ENCODE results near the gene DNAJC7. TPM values are rescaled to one million over a fixed set of nuclear protein-coding genes. Genes with fewer than 3 reads are reported as not detected.
A peak's percentile ranks its signal among the peaks of the same experiment; 100 is the strongest.

The DNAJC7 gene
- total and polyA plus RNA-seq, 2 experiments from 2014 or later: 50.1 to 73.6 TPM

- H3K4me2 ChIP-seq: no peak overlapping the region
- H3K36me3 ChIP-seq (replicated peaks; ENCODE audit: insufficient read depth, low read depth): no peaks in the 10 kb centered on the region
- H3K27ac ChIP-seq: no peak overlapping the region
- no peaks in the 10 kb centered on the region for H3K9me2 ChIP-seq (replicated peaks; ENCODE audit: insufficient read depth)
- no peak overlapping the region for H2AFZ ChIP-seq
- no peak for TF ChIP-seq EZH2 (IDR thresholded peaks at IDR 0.05; ENCODE audit: borderline replicate concordance)
- H4K20me1 ChIP-seq (ENCODE audit: insufficient read depth, poor library complexity, severe bottlenecking): peaks cover 8% of the 10 kb centered on the region
- H3K4me1 ChIP-seq (ENCODE audit: insufficient read depth): peaks cover 12% of the 10 kb centered on the region
- H3K9me3 ChIP-seq (ENCODE audit: low read depth): no peaks in the 10 kb centered on the region
- no peak for DNase-seq (ENCODE audit: low spot score)
- no peaks in the 10 kb centered on the region for H3K27me3 ChIP-seq
- H3K79me2 ChIP-seq: peaks cover 52% of the 10 kb centered on the region
- 90% methylated on average over 5 of the region's 5 CpGs for WGBS (ENCODE audit: low lambda C conversion rate, missing lambda C conversion rate)
- no peak overlapping the region for H3K4me3 ChIP-seq
These were observed 46.3 kb downstream of the DNAJC7 start for GRCh38 chr17:41970901-41971331.

- Histone ChIP-seq H3K4me3 (no peak overlapping the region), H3K36me3 (replicated peaks; ENCODE audit: insufficient read depth, low read depth) (no peaks in the 10 kb centered on the region), H3K4me1 (ENCODE audit: insufficient read depth) (peaks cover 17% of the 10 kb centered on the region), H4K20me1 (ENCODE audit: insufficient read depth, poor library complexity, severe bottlenecking) (peaks cover 8% of the 10 kb centered on the region), H3K27ac (no peak overlapping the region), H3K9me3 (ENCODE audit: low read depth) (no peaks in the 10 kb centered on the region), H3K4me2 (no peak overlapping the region), H3K79me2 (peaks cover 52% of the 10 kb centered on the region), H3K27me3 (no peaks in the 10 kb centered on the region), H3K9me2 (replicated peaks; ENCODE audit: insufficient read depth) (no peaks in the 10 kb centered on the region), H2AFZ (no peak overlapping the region)
- 97% methylated on average over 10 of the region's 10 CpGs for WGBS (ENCODE audit: low lambda C conversion rate, missing lambda C conversion rate)
- TF ChIP-seq CTCF (IDR thresholded peaks at IDR 0.05; ENCODE audit: poor library complexity): no peak
- no peak for TF ChIP-seq EZH2phosphoT487 (IDR thresholded peaks at IDR 0.05; ENCODE audit: low read depth, severe bottlenecking, unreplicated experiment)
- no peak for TF ChIP-seq EZH2 (IDR thresholded peaks at IDR 0.05; ENCODE audit: borderline replicate concordance)
- DNase-seq (ENCODE audit: low spot score): no peak
These were observed 48.6 kb downstream of the DNAJC7 start for GRCh38 chr17:41968676-41969075.

GRCh38 chr17:41967921-41968578 lies 49.2 kb downstream of the DNAJC7 start:
- no peaks in the 10 kb centered on the region for H3K36me3 ChIP-seq (replicated peaks; ENCODE audit: insufficient read depth, low read depth)
- peaks cover 17% of the 10 kb centered on the region for H3K4me1 ChIP-seq (ENCODE audit: insufficient read depth)
- no peaks in the 10 kb centered on the region for H3K9me3 ChIP-seq (ENCODE audit: low read depth)
- WGBS (ENCODE audit: low lambda C conversion rate, missing lambda C conversion rate): 96% methylated on average over 36 of the region's 37 CpGs
- no peak overlapping the region for H2AFZ ChIP-seq
- peak overlapping the region; percentile 92 for H3K4me2 ChIP-seq
- H3K9me2 ChIP-seq (replicated peaks; ENCODE audit: insufficient read depth): no peaks in the 10 kb centered on the region
- no peak for TF ChIP-seq CTCF (IDR thresholded peaks at IDR 0.05; ENCODE audit: poor library complexity)
- no peak for TF ChIP-seq EZH2phosphoT487 (IDR thresholded peaks at IDR 0.05; ENCODE audit: low read depth, severe bottlenecking, unreplicated experiment)
- TF ChIP-seq EZH2 (IDR thresholded peaks at IDR 0.05; ENCODE audit: borderline replicate concordance): no peak
- H3K27ac ChIP-seq: peak overlapping the region; percentile 93
- H4K20me1 ChIP-seq (ENCODE audit: insufficient read depth, poor library complexity, severe bottlenecking): peaks cover 6% of the 10 kb centered on the region
- peak overlapping the region; percentile 71 for H3K4me3 ChIP-seq
- no peak for DNase-seq (ENCODE audit: low spot score)
- peaks cover 52% of the 10 kb centered on the region for H3K79me2 ChIP-seq
- H3K27me3 ChIP-seq: no peaks in the 10 kb centered on the region

GRCh38 chr17:41967141-41967920 lies 49.9 kb downstream of the DNAJC7 start:
- Histone ChIP-seq H3K36me3 (replicated peaks; ENCODE audit: insufficient read depth, low read depth) (no peaks in the 10 kb centered on the region), H4K20me1 (ENCODE audit: insufficient read depth, poor library complexity, severe bottlenecking) (peaks cover 6% of the 10 kb centered on the region), H3K4me2 (peak overlapping the region; percentile 92), H3K4me3 (peak overlapping the region; percentile 71), H3K79me2 (peaks cover 52% of the 10 kb centered on the region), H3K9me3 (ENCODE audit: low read depth) (no peaks in the 10 kb centered on the region), H3K27ac (peak overlapping the region; percentile 93), H2AFZ (peak overlapping the region; percentile 72), H3K9me2 (replicated peaks; ENCODE audit: insufficient read depth) (no peaks in the 10 kb centered on the region), H3K27me3 (no peaks in the 10 kb centered on the region), H3K4me1 (ENCODE audit: insufficient read depth) (peaks cover 17% of the 10 kb centered on the region)
- TF ChIP-seq EZH2 (IDR thresholded peaks at IDR 0.05; ENCODE audit: borderline replicate concordance) (no peak), CTCF (IDR thresholded peaks at IDR 0.05; ENCODE audit: poor library complexity) (no peak), EZH2phosphoT487 (IDR thresholded peaks at IDR 0.05; ENCODE audit: low read depth, severe bottlenecking, unreplicated experiment) (no peak)
- no peak for DNase-seq (ENCODE audit: low spot score)
- 28% methylated on average over 34 of the region's 39 CpGs for WGBS (ENCODE audit: low lambda C conversion rate, missing lambda C conversion rate)

Measured in hepatocyte (in vitro differentiated cells).